ENCODE data around the gene CCDC32.

CCDC32 gene

DNA sequence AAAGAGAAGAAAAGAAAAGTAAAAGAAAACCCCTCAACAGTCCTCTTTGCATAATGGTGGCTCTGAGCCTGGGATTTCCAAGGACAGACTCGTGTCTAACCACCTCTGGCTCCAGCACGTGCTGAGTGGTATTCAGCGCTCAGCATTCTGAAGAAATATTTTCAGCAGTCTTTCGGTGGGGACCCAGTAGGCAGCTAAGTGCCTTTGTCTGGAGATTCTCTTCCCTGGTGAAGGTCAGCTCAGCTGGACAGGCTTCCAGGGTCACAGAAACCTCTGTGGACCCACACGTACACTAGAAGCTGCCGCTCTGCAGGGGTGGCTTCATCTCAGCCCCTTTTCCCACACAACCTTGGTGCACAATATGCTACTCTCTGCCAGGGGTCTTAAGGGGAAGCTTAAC is 36.0 kb downstream of the CCDC32 start:
- no peak for DNase-seq (ENCODE audit: low spot score)
- in situ Hi-C loops (cut with MboI; ENCODE audit: low sequenced_read_pairs, unreplicated experiment): no loop called here

DNA sequence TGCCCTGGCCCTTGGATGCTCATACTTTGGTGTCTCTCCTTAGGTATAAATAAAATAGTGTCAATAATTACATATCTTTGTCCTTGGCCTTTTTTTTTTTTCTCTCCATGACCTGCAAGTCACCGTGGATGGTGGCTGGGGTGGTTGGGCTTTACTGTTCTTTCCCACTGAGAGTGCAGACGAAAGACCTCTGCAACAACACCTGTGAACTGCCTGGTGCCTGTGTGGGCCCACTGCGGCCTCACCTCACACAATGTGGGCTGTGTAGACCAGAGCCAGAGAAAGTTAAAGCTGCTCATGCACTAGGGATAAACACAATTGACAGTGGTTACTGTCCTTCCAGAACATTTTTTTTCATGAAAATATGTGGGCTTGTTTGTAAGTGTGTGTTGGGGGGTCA is 39.0 kb downstream of the CCDC32 start:
- DNase-seq (ENCODE audit: low spot score): no peak
- TF ChIP-seq, protein P1, sequence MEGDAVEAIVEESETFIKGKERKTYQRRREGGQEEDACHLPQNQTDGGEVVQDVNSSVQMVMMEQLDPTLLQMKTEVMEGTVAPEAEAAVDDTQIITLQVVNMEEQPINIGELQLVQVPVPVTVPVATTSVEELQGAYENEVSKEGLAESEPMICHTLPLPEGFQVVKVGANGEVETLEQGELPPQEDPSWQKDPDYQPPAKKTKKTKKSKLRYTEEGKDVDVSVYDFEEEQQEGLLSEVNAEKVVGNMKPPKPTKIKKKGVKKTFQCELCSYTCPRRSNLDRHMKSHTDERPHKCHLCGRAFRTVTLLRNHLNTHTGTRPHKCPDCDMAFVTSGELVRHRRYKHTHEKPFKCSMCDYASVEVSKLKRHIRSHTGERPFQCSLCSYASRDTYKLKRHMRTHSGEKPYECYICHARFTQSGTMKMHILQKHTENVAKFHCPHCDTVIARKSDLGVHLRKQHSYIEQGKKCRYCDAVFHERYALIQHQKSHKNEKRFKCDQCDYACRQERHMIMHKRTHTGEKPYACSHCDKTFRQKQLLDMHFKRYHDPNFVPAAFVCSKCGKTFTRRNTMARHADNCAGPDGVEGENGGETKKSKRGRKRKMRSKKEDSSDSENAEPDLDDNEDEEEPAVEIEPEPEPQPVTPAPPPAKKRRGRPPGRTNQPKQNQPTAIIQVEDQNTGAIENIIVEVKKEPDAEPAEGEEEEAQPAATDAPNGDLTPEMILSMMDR (IDR thresholded peaks at IDR 0.05; ENCODE audit: borderline replicate concordance, control extremely low read depth, extremely low read depth, insufficient read depth, missing control alignments): no peak
- in situ Hi-C loops (cut with MboI; ENCODE audit: low sequenced_read_pairs, unreplicated experiment): no loop called here

More for the DNA sequence above, 36.0 kb downstream of the CCDC32 start:
- TF ChIP-seq, protein P1 (IDR thresholded peaks at IDR 0.05; ENCODE audit: borderline replicate concordance, control extremely low read depth, extremely low read depth, insufficient read depth, missing control alignments): no peak

GRCh38 chr15:40523611-40524010 is 41.2 kb downstream of the CCDC32 start:
- TF ChIP-seq, protein P1 (IDR thresholded peaks at IDR 0.05; ENCODE audit: borderline replicate concordance, control extremely low read depth, extremely low read depth, insufficient read depth, missing control alignments): no peak
- in situ Hi-C loops (cut with MboI; ENCODE audit: low sequenced_read_pairs, unreplicated experiment): no loop called here

GRCh38 chr15:40516322-40516721 is 48.5 kb downstream of the CCDC32 start:
- in situ Hi-C loops (cut with MboI; ENCODE audit: low sequenced_read_pairs, unreplicated experiment): no loop called here
- TF ChIP-seq, protein P1 (IDR thresholded peaks at IDR 0.05; ENCODE audit: borderline replicate concordance, control extremely low read depth, extremely low read depth, insufficient read depth, missing control alignments): no peak
- DNase-seq (ENCODE audit: low spot score): no peak

More at GRCh38 chr15:40523611-40524010, 41.2 kb downstream of the CCDC32 start:
- DNase-seq (ENCODE audit: low spot score): no peak

GRCh38 chr15:40513609-40514008 is 51.2 kb downstream of the CCDC32 start:
- TF ChIP-seq, protein P1 (IDR thresholded peaks at IDR 0.05; ENCODE audit: borderline replicate concordance, control extremely low read depth, extremely low read depth, insufficient read depth, missing control alignments): no peak
- in situ Hi-C loops (cut with MboI; ENCODE audit: low sequenced_read_pairs, unreplicated experiment): no loop called here
- no peak for DNase-seq (ENCODE audit: low spot score)

- TF ChIP-seq, protein P1 (IDR thresholded peaks at IDR 0.05; ENCODE audit: borderline replicate concordance, control extremely low read depth, extremely low read depth, insufficient read depth, missing control alignments): no peak
- in situ Hi-C loops (cut with MboI; ENCODE audit: low sequenced_read_pairs, unreplicated experiment): no loop called here
- DNase-seq (ENCODE audit: low spot score): no peak
Observed at GRCh38 chr15:40512440-40512839, 52.4 kb downstream of the CCDC32 start.
